Epithelial cell of esophagus (primary cell): ENCODE measurements around the gene OSBP.
"Not testable (repeated sequence)": the region's sequence is repeated elsewhere in the genome, so short reads cannot be mapped to it uniquely, and the experiment has no call there.

Experiments
- DNase-seq: peaks from one replicate; pipeline ENCODE4 v3.0.0; 2010; ENCODE audit warnings: low read depth
- H3K4me3 ChIP-seq: 2 replicates; pipeline ENCODE4 v1.5.1; 2011; ENCODE audit warnings: mild to moderate bottlenecking, low read length, control low read depth
- TF ChIP-seq, protein P1 (sequence below): IDR thresholded peaks from 2 replicates; pipeline ENCODE4 v1.5.1; 2011; ENCODE audit warnings: low read depth, mild to moderate bottlenecking, low read length, control low read depth, inconsistent platforms; ENCODE audit not compliant: insufficient read depth; ENCODE audit errors: missing control alignments

Gene OSBP

DNA sequence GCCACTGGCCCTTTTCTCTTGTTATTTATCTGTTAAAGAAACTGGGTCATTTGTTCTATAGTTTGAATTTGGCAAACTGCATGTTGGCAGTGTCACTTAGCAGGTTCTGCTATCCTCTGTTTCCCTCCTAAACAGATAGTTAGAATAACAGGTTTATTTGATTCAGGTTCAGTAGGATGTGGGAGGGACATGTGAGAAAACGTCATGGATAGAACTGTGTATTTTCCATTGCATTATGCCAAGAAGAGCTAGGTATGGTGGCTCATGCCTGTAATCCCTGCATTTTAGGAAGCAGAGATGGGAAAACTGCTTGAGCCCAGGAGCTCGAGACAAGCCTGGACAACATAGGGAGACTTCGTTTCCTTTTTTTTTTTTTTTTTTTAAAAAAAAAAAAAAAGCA lies 29.0 kb upstream of the OSBP start:
- TF ChIP-seq, protein P1, sequence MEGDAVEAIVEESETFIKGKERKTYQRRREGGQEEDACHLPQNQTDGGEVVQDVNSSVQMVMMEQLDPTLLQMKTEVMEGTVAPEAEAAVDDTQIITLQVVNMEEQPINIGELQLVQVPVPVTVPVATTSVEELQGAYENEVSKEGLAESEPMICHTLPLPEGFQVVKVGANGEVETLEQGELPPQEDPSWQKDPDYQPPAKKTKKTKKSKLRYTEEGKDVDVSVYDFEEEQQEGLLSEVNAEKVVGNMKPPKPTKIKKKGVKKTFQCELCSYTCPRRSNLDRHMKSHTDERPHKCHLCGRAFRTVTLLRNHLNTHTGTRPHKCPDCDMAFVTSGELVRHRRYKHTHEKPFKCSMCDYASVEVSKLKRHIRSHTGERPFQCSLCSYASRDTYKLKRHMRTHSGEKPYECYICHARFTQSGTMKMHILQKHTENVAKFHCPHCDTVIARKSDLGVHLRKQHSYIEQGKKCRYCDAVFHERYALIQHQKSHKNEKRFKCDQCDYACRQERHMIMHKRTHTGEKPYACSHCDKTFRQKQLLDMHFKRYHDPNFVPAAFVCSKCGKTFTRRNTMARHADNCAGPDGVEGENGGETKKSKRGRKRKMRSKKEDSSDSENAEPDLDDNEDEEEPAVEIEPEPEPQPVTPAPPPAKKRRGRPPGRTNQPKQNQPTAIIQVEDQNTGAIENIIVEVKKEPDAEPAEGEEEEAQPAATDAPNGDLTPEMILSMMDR, result no peak
- no peak overlapping the region for H3K4me3 ChIP-seq
- DNase-seq, result no peak

DNA sequence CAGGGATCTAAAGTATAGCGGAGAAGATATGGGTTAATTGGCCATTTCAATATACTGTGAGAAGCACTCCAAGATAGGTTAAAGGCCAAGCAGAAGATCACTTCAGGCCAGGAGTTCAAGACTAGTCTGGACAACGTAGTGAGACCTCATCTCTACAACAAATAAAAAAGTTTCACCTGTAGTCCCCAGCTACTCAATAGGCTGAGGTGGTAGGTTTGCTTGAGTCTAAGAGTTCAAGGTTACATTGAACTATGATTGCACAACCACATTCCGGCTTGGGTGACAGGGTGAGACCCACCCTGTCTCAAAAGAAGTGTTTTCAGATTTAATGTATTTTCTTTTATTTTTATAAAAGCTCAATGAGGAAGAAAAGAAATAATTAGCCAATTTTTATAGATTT lies 27.8 kb upstream of the OSBP start:
- TF ChIP-seq, protein P1, result no peak
- H3K4me3 ChIP-seq, result no peak overlapping the region
- DNase-seq, result no peak

DNA sequence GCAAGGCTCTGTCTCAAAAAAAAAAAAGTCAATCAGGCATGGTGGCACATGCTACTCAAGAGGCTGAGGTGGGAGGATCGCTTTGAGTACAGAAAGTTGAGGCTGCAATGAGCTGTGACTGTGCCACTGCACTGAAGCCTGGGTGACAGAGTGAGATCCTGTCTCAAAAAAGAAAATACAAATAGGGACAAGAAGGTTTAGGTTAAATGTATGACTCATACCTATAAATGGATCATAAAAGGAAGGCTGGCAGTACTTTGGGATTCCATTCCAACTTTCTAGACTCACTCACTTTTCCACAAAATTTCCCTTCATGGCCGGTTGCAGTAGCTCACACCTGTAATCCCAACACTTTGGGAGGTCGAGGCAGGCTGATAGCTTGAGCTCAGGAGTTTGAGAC lies 25.6 kb upstream of the OSBP start:
- TF ChIP-seq, protein P1, result no peak
- no peak overlapping the region for H3K4me3 ChIP-seq
- DNase-seq, result no peak

DNA sequence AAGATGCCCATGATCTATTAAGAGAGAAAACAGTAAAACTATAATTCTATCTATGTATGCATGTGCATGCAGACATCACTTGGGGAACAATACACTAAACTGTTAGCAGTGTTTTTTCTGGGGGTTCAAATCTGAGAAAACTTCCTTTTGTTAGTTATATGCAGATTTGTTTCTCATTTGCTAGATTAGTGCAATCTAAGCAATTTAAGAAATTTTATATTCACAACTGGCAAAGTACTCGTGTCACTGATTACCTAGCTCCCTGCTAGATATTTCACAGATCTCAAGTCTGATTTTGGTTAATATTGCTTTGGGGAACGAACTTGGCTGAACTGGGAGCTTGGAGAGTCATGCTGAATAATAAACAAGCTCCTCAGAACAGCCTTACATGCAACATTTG lies 14.9 kb upstream of the OSBP start:
- DNase-seq, result no peak
- H3K4me3 ChIP-seq, result no peak overlapping the region
- TF ChIP-seq, protein P1, result no peak

DNA sequence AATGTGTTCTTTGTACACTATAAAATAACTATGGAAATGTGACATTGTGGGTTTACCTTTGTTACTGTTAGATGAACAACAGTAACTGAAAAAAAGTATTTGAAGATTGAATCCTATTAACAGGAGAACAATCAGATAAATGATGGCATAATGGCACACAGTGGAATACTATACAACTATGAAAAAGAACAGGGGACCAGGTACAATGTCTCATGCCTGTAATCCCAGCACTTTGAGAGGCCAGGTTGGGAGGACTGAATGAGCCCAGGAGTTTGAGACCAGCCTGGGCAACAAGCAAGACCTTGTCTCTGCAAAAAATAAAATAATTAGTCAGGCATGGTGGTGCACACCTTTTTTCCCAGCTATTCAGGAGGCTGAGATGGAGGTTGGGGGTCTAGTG lies 14.4 kb upstream of the OSBP start:
- TF ChIP-seq, protein P1, result no peak
- no peak overlapping the region for H3K4me3 ChIP-seq
- DNase-seq, result no peak

DNA sequence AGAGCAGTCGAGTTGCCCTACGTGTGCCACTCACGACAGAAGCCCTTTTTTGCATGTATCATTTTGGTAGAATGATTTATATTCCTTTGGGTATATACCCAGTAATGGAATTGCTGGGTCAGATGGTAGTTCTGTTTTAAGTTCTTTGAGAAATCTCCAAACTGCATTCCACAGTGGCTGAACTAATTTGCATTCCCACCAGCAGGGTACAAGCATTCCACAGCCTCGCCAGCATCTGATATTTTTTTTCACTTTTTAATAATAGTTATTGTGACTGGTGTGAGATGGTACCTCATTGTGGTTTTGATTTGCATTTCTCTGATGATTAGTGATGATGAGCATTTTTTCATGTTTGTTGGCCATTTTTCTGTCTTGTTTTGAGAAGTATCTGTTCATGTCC lies 11.4 kb upstream of the OSBP start:
- DNase-seq, H3K4me3 ChIP-seq: not testable (repeated sequence)

DNA sequence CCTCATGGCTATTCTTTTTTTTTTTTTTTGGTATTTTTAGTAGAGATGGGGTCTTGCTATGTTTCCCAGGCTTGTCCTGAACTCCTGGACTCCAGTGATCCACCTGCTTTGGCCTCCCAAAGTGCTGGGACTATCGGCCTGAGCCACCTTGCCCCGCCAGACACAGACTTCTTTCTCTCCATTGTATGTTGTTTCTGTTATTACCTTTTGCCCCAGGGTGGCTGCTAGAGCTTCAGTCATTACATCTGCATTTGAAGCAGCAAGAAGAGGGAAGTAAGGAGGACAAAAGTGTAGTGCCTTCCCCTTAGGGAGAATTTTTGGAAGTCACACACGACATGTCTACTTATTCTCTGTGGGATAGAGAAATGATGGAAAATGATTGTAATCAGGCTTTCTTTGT lies 10.1 kb upstream of the OSBP start:
- H3K4me3 ChIP-seq, result no peak overlapping the region
- no peak for DNase-seq
- TF ChIP-seq, protein P1, result no peak

DNA sequence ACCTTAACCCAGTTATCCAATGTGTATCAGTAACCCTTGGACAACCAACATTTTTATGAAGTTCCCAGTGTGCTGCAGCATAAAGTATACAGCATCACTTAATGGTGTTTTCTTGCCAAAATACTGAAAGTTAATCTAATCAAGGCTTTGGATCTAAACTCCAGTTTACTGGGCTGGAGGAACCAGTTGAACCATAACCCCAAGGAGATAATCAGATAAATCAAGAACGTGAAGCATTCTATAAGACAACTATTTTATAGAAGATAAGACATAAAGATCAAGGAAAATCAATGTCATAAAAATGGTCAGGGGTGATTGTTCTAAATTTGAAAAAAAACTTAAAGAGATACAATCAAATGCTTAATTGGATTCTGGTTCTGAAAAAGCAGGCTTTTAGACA lies 2.3 kb upstream of the OSBP start:
- DNase-seq, result no peak
- TF ChIP-seq, protein P1, result no peak
- H3K4me3 ChIP-seq, result no peak overlapping the region
